Measurements from ENCODE around the gene ELFN2.
A peak's percentile ranks its signal among the peaks of the same experiment; 100 is the strongest.

ELFN2 gene

DNA sequence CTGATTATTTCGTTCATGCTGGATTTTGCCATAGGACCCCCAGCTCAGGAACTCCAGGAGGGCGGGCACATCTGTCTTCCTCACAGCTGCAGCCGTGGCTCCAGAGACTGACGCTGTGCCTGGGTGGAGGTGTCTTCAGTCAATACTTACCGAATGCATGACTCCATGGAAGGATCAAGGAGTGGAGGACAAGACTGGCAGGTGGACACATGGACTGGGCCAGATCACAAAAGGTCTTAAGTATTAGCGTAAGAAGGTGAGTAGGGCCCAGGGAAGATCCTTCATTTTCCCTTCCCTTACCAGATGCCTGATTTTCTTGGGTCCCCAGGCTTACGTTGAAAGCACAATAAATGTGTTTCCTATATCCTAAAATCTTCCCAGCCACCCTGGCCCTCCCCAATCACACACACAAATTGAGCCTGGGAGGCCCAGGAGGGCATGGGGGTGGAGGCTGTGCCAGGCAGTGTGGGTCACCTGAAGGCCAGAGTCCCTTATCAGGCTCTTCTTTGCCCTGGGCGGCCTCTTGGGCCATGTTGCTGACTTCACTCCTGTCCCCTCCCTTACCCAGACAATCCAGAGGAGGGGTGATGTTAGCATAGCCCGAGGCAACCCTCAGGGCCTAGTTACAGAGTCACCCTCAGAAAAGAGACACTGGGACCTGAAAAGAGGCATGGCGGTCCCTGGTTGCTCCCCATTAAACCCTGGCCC is 88.6 kb downstream of the ELFN2 start:
- Histone ChIP-seq H3K9me3 (ENCODE audit: control insufficient read depth, low read length) (no peaks in the 10 kb centered on the region), H3K27me3 (replicated peaks; ENCODE audit: control insufficient read depth, insufficient read depth, low read length) (peaks cover 56% of the 10 kb centered on the region), H3K9ac (ENCODE audit: low read length) (no peak overlapping the region), H3K4me3 (ENCODE audit: low read length) (no peak overlapping the region), H3K4me1 (ENCODE audit: control insufficient read depth, insufficient read depth, low read length) (peaks cover 3% of the 10 kb centered on the region), H3K36me3 (ENCODE audit: control insufficient read depth, insufficient read depth, low read length, severe bottlenecking) (no peaks in the 10 kb centered on the region)
- DNase-seq (ENCODE audit: low read depth) = no peak

DNA sequence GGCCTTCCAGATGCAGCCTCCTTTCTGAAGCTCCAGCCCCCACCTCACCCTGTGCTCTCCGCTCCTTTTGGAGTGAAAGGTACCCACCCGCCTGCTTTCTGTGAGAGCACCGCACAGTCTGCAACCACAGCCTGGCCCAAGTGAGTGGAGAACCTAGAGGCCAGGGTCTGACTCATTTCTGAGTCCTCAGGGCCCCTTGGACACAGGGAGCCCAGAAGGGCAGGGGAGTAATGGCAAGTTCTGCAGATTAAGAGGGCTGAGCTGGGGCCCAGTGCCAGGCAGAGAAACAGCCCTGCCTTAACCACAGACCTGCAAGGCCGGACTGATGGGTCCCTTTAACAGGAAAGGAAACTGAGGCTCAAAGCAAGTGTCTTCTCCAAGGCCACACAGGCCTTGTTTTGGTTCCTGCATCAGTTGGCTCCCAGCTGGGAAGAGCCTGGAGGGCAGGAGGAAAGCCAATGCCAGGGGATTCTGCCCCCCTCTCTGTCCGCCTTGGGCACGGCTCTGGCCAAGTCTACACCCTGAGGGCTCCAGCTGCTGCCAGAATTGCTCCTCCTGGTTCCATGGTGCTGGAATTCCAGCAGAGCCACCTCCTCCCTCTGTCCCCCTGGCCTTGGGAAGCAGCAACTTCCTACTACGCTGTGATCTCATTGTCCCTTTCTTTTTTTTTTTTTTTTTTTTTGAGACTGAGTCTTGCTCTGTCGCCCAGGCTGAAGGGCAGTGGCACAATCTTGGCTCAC is 89.9 kb downstream of the ELFN2 start:
- H3K9ac ChIP-seq (ENCODE audit: low read length) = no peak overlapping the region
- peaks cover 3% of the 10 kb centered on the region for H3K4me1 ChIP-seq (ENCODE audit: control insufficient read depth, insufficient read depth, low read length)
- H3K9me3 ChIP-seq (ENCODE audit: control insufficient read depth, low read length) = no peaks in the 10 kb centered on the region
- no peaks in the 10 kb centered on the region for H3K36me3 ChIP-seq (ENCODE audit: control insufficient read depth, insufficient read depth, low read length, severe bottlenecking)
- H3K4me3 ChIP-seq (ENCODE audit: low read length) = no peak overlapping the region
- peaks cover 59% of the 10 kb centered on the region for H3K27me3 ChIP-seq (replicated peaks; ENCODE audit: control insufficient read depth, insufficient read depth, low read length)
- DNase-seq (ENCODE audit: low read depth) = no peak

DNA sequence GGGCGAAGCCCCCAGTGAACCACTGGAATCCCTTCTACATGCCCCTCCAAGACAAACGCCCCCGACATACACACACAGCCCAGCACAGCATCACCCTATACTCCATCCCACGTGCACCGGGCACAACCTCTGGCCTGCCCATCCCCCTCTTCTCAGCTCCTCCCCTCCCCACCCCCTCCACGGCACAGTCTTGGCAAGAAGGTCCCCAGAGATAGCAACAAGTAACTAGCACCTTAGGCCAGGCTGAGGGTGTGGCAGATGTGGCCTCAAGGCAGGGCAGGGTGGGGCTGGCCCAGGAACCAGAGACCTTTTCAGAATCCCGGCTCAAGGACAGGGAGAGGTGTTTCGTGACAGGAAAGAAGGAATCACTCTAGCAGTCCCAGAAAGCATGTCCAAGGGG is 90.7 kb downstream of the ELFN2 start:
- no peaks in the 10 kb centered on the region for H3K36me3 ChIP-seq (ENCODE audit: control insufficient read depth, insufficient read depth, low read length, severe bottlenecking)
- H3K9ac ChIP-seq (ENCODE audit: low read length) = no peak overlapping the region
- H3K4me3 ChIP-seq (ENCODE audit: low read length) = no peak overlapping the region
- H3K4me1 ChIP-seq (ENCODE audit: control insufficient read depth, insufficient read depth, low read length) = peaks cover 3% of the 10 kb centered on the region
- no peak for DNase-seq (ENCODE audit: low read depth)
- peaks cover 61% of the 10 kb centered on the region for H3K27me3 ChIP-seq (replicated peaks; ENCODE audit: control insufficient read depth, insufficient read depth, low read length)
- H3K9me3 ChIP-seq (ENCODE audit: control insufficient read depth, low read length) = no peaks in the 10 kb centered on the region

DNA sequence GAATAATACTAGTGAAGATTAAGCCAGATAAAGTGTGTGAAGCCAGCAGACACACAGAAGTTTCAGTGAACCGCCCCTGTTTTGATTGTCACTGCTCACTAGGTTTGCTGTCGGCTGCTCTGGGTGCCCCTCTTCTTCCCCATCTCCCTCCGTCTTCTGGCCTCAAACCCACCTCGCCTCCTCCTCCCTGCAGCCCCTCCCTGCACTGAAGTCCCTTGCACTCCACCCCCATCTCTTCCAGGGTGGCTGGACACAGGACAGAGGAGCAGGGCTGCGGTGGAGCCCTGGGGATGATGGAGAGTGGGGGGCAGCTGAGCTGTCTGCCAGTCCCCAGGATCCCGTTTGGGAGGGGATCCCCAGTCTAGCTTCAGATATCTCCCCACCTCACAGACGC is 91.5 kb downstream of the ELFN2 start:
- Histone ChIP-seq H3K36me3 (ENCODE audit: control insufficient read depth, insufficient read depth, low read length, severe bottlenecking) (no peaks in the 10 kb centered on the region), H3K4me3 (ENCODE audit: low read length) (no peak overlapping the region), H3K4me1 (ENCODE audit: control insufficient read depth, insufficient read depth, low read length) (peaks cover 3% of the 10 kb centered on the region), H3K27me3 (replicated peaks; ENCODE audit: control insufficient read depth, insufficient read depth, low read length) (peaks cover 59% of the 10 kb centered on the region), H3K9ac (ENCODE audit: low read length) (no peak overlapping the region), H3K9me3 (ENCODE audit: control insufficient read depth, low read length) (no peaks in the 10 kb centered on the region)
- DNase-seq (ENCODE audit: low read depth) = no peak

DNA sequence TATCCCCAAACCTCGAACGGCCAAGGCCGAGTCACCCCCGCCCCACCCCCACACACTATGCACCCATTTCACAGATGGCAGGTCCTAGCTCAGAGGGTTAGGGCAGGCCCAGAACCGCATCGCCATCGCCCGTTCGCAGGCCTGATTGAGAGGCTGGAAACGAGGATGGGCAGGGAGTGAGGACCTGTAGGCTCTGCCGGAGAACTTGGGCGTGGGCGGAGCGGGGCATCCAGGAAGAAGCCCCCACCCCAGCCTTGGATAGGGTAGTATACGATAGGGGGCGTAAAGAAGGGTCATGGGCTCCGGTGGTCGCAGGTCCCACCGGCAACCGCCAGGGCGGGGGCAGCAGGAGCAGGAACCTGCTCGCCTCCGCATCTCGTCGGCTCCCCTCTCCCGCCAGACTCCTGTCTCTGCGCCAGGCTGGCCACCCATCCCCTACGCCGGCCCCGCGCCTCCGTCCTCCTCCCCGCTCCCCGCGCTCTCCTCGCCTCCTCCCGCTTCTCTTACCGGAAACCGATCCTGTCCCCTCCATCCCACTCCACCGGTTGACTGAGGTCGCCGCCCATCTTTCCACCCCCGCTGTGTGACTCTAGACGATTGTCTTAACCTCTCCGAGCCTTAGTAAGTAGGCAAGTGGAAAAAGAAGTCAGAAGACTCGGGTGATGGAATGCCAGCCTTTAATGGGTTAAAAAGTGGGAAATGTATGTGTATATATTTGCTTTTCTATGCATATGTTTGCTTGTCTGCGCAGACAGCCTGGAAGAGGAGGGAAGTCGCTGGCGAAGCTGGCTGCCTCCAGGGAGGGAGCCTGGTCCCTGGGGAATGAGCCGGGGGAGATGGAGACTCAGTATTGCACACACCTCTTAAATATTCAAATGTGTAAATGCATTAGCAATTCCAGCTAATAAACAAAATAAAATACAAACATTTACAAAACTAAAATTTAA is 92.1 kb downstream of the ELFN2 start:
- peaks cover 7% of the 10 kb centered on the region for H3K4me1 ChIP-seq (ENCODE audit: control insufficient read depth, insufficient read depth, low read length)
- H3K9me3 ChIP-seq (ENCODE audit: control insufficient read depth, low read length) = no peaks in the 10 kb centered on the region
- peaks cover 55% of the 10 kb centered on the region for H3K27me3 ChIP-seq (replicated peaks; ENCODE audit: control insufficient read depth, insufficient read depth, low read length)
- no peak overlapping the region for H3K9ac ChIP-seq (ENCODE audit: low read length)
- no peak for DNase-seq (ENCODE audit: low read depth)
- H3K4me3 ChIP-seq (ENCODE audit: low read length) = no peak overlapping the region
- H3K36me3 ChIP-seq (ENCODE audit: control insufficient read depth, insufficient read depth, low read length, severe bottlenecking) = no peaks in the 10 kb centered on the region

DNA sequence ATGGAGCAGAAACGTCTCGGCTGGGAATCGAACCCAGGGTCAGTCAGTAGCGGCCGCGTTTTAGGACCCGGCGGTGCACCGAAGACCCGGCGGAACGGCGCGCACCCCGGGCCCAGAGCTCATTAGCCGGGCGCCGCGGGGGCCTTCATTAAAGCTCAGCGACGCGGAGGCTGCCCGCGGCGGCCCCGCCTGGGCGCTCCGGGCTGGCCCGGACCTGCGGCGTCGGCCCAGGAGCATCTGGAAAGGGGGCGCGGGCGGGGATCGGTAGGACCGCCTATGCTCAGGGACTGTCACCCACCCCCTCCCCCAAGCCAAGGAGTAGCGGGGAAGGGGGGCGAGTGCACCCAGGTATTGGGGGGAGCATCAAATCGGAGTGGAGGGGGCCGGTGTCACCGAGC is 92.8 kb downstream of the ELFN2 start:
- Histone ChIP-seq H3K4me1 (ENCODE audit: control insufficient read depth, insufficient read depth, low read length) (peaks cover 8% of the 10 kb centered on the region), H3K9ac (ENCODE audit: low read length) (no peak overlapping the region), H3K4me3 (ENCODE audit: low read length) (no peak overlapping the region), H3K9me3 (ENCODE audit: control insufficient read depth, low read length) (no peaks in the 10 kb centered on the region), H3K27me3 (replicated peaks; ENCODE audit: control insufficient read depth, insufficient read depth, low read length) (peaks cover 57% of the 10 kb centered on the region), H3K36me3 (ENCODE audit: control insufficient read depth, insufficient read depth, low read length, severe bottlenecking) (no peaks in the 10 kb centered on the region)
- DNase-seq (ENCODE audit: low read depth) = no peak

DNA sequence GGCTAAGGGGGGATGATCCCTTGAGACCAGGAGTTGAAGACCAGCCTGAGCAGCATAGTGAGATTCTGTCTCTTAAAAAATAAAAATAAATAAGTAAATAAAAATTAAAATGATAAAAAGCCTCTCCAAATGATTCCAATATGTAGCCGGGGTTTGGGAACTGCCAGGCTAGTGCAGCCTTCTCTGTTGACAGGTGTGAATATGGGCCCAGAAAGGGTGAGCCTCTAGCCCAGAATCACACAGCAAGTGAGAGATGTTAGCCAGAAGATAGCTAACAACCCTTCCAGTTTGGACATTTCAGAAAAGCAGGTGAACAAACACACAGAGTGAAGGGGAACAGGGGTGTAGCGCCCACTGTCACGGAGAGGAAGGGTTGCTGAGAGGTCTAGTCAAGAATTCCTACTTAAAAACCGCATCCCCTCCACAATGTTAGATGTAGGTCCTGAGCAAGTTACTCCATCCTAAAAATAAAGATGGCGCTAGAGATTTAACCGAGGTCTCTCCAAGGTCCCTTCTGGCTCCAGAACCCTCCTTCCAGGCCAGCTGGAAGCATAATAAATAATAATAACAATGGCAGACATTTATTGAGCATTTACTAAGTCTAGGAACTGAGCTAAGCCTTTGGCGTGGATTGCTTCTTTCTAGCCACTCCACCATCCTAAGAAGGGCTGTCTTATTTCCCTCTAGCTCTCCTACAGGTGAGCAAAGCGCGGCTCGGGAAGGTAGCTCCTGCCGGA is 93.4 kb downstream of the ELFN2 start:
- H3K27me3 ChIP-seq (replicated peaks; ENCODE audit: control insufficient read depth, insufficient read depth, low read length) = peaks cover 51% of the 10 kb centered on the region

DNA sequence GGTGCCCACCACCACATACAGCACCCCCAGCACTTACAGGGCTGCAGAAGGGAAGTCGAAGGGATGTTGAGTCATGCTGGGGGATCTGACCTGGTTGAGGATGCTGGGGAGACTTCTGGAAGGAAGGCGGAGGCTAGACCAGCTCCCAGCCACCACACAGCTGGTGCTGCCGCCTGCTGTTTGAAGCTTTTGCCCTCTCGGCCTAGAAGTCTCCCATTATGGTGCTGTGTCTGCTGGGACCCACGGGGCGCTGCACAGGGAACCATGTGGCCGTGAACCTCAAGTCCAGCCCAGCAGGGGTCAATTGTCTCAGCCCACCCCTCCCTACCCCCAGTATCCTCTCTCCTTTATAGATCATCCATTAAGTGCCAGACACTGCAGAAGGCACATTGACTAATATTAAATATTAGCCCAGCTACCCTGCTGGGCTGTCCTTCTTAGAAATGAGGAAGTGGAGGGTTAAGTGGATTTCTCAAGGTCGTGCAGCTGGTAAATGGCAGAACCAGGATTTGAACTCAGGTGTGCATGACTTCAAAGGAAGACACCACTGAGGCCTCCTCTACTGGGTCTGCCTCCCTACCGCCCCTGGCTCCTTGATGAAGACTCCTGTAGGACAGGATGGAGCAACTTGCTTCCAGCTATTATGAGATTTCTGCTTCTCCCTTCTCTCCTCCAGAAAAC is 95.3 kb downstream of the ELFN2 start:
- Histone ChIP-seq H3K9me3 (ENCODE audit: control insufficient read depth, low read length) (no peaks in the 10 kb centered on the region), H3K4me1 (ENCODE audit: control insufficient read depth, insufficient read depth, low read length) (peaks cover 5% of the 10 kb centered on the region), H3K27me3 (replicated peaks; ENCODE audit: control insufficient read depth, insufficient read depth, low read length) (peaks cover 48% of the 10 kb centered on the region), H3K4me3 (ENCODE audit: low read length) (no peak overlapping the region), H3K36me3 (ENCODE audit: control insufficient read depth, insufficient read depth, low read length, severe bottlenecking) (no peaks in the 10 kb centered on the region), H3K9ac (ENCODE audit: low read length) (no peak overlapping the region)
- DNase-seq (ENCODE audit: low read depth) = no peak

More for the DNA sequence above, 93.4 kb downstream of the ELFN2 start:
- DNase-seq (ENCODE audit: low read depth) = no peak
- Histone ChIP-seq H3K36me3 (ENCODE audit: control insufficient read depth, insufficient read depth, low read length, severe bottlenecking) (no peaks in the 10 kb centered on the region), H3K9ac (ENCODE audit: low read length) (no peak overlapping the region), H3K9me3 (ENCODE audit: control insufficient read depth, low read length) (no peaks in the 10 kb centered on the region), H3K4me3 (ENCODE audit: low read length) (no peak overlapping the region), H3K4me1 (ENCODE audit: control insufficient read depth, insufficient read depth, low read length) (peaks cover 8% of the 10 kb centered on the region)

DNA sequence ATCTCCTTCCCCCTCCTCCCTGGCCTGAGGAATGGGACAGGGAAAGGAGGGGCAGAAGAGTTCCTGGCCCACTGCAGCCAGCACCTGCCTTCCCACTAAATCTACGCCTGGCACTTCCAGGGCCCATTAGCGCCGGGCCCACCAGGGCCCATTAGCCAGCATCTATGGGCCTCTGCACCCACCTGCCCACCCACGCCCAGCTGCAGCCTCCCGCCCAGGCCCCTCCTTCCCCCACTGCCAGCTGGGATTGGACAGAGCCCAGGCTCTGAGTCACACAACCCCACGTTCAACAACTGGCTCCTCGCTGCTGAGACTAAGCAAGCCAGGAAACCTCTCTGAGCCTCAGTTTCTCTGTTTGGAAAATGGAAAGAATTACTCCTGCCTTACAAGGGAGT is 96.2 kb downstream of the ELFN2 start:
- Histone ChIP-seq H3K27me3 (replicated peaks; ENCODE audit: control insufficient read depth, insufficient read depth, low read length) (peaks cover 51% of the 10 kb centered on the region), H3K4me3 (ENCODE audit: low read length) (no peak overlapping the region), H3K9me3 (ENCODE audit: control insufficient read depth, low read length) (no peaks in the 10 kb centered on the region), H3K4me1 (ENCODE audit: control insufficient read depth, insufficient read depth, low read length) (peaks cover 5% of the 10 kb centered on the region), H3K9ac (ENCODE audit: low read length) (no peak overlapping the region), H3K36me3 (ENCODE audit: control insufficient read depth, insufficient read depth, low read length, severe bottlenecking) (no peaks in the 10 kb centered on the region)
- DNase-seq (ENCODE audit: low read depth) = peak; percentile 48

DNA sequence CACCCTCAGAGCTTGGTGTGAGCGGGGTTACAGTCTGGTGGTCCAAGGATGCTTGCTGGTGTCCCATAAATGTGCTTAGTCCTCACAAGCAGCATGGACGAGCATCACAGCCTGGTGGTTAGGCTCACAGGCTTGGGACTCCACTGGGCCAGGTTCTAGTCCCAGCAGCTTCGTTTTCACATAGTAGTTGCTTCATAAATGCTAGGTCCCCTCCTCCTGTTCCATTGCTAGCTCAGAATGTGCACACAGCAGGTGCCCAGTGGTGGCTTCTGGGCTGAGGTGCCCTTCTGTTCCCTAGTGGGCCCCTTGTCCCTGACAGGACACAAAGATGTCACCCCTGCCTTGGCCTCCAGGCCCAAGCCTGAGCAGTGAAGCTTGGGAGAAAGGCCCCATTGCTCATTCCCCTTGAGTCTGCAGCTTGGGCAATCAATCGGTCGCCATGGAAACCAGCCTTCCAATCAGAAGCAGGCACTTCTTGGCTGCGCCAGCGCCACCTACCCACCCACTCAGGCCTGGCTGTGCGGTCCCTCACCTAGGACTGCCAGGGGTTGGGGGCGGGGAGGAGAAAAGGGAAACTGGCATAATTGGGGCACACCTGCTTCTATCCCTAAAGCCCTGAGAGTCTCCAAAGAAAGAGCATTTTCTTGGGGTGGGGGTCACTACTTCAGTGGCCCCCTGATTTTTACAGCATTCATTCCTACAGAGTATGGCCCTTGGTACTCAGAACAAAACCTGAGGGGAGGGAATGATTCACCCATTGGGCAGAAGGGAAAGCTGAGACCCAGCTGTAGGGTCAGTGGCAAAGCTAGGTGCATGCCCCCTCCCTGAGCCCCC is 96.9 kb downstream of the ELFN2 start:
- H3K4me3 ChIP-seq (ENCODE audit: low read length) = no peak overlapping the region
- H3K4me1 ChIP-seq (ENCODE audit: control insufficient read depth, insufficient read depth, low read length) = peaks cover 5% of the 10 kb centered on the region
- DNase-seq (ENCODE audit: low read depth) = no peak
- peaks cover 50% of the 10 kb centered on the region for H3K27me3 ChIP-seq (replicated peaks; ENCODE audit: control insufficient read depth, insufficient read depth, low read length)
- H3K9ac ChIP-seq (ENCODE audit: low read length) = no peak overlapping the region
- no peaks in the 10 kb centered on the region for H3K9me3 ChIP-seq (ENCODE audit: control insufficient read depth, low read length)
- H3K36me3 ChIP-seq (ENCODE audit: control insufficient read depth, insufficient read depth, low read length, severe bottlenecking) = no peaks in the 10 kb centered on the region
